PC-9 (cell line): ENCODE data around the gene VWA5B1. TPM values are rescaled to one million over a fixed set of nuclear protein-coding genes. Genes with fewer than 3 reads are reported as not detected.

Source experiments
- BruUV-seq: library from RNA; stranded (reverse); fragments of 400-500 nt; replicated peaks from 2 replicates; lab custom pipeline; 2021; lab: Mats Ljungman, UMichigan
- CTCF ChIA-PET: fragments of 300-600 bp; sonication (Branson Sonifier 250); formaldehyde crosslinking; loops from one replicate; lab custom pipeline; 2022; ENCODE audit warnings: antibody characterized with exemption; lab: Charles Lee
- POLR2A ChIA-PET: fragments of 300-600 bp; sonication (Branson Sonifier 250); formaldehyde crosslinking; loops from one replicate; lab custom pipeline; 2022; ENCODE audit warnings: antibody characterized with exemption; ENCODE audit not compliant: unreplicated experiment; lab: Charles Lee
- DNase-seq, 2 experiments: peaks; one replicate each; pipeline versions ENCODE4 v3.0.0 to v3.0.0-alpha.2; 2015 to 2022; ENCODE audit warnings: mixed read lengths in 1 of 2
- H2AFZ ChIP-seq: fragments of 200-600 bp; sonication (generic); 2 replicates; pipeline ENCODE4 v1.8.1; 2017; ENCODE audit warnings: antibody characterized with exemption
- H3F3A ChIP-seq: fragments of 200-600 bp; sonication (generic); 2 replicates; pipeline ENCODE4 v1.8.1; 2017; ENCODE audit warnings: antibody characterized with exemption, mild to moderate bottlenecking, low read depth; ENCODE audit not compliant: insufficient read depth
- H3K27ac ChIP-seq: fragments of 200-600 bp; sonication (generic); 2 replicates; pipeline ENCODE4 v1.6.1; 2016; ENCODE audit warnings: mixed run types
- H3K27me3 ChIP-seq: fragments of 200-600 bp; sonication (generic); 2 replicates; pipeline ENCODE4 v1.6.1; 2016; ENCODE audit warnings: low read depth, mixed run types; ENCODE audit not compliant: insufficient read depth
- H3K36me3 ChIP-seq: fragments of 200-600 bp; sonication (generic); 2 replicates; pipeline ENCODE4 v1.6.1; 2016; ENCODE audit warnings: low read depth, mixed run types
- H3K4me1 ChIP-seq: fragments of 200-600 bp; sonication (generic); replicated peaks from 2 replicates; pipeline ENCODE4 v1.6.1; 2016; ENCODE audit warnings: mixed run types; ENCODE audit not compliant: insufficient read depth
- H3K4me2 ChIP-seq: fragments of 200-600 bp; sonication (generic); 2 replicates; pipeline ENCODE4 v1.6.1; 2017; ENCODE audit warnings: mixed run types
- H3K4me3 ChIP-seq: fragments of 200-600 bp; sonication (generic); 2 replicates; pipeline ENCODE4 v1.6.1; 2016; ENCODE audit warnings: mixed run types
- H3K79me2 ChIP-seq: fragments of 200-600 bp; sonication (generic); 2 replicates; pipeline ENCODE4 v1.6.1; 2017; ENCODE audit warnings: low read depth, mixed run types
- H3K9me2 ChIP-seq: fragments of 200-600 bp; sonication (generic); 2 replicates; pipeline ENCODE4 v1.8.1; 2017; ENCODE audit warnings: mild to moderate bottlenecking; ENCODE audit not compliant: insufficient read depth
- H3K9me3 ChIP-seq: fragments of 200-600 bp; sonication (generic); 2 replicates; pipeline ENCODE4 v1.8.1; 2016; ENCODE audit warnings: low read depth; ENCODE audit not compliant: insufficient read depth
- H4K20me1 ChIP-seq: fragments of 200-600 bp; sonication (generic); 2 replicates; pipeline ENCODE4 v1.8.1; 2017; ENCODE audit not compliant: insufficient read depth
- EZH2 ChIP-seq: fragments of 200-600 bp; sonication (generic); IDR thresholded peaks from 2 replicates; pipeline ENCODE4 v1.8.0; 2017; ENCODE audit warnings: antibody characterized with exemption, low read depth
- intact Hi-C: fragments of 100-400 bp; cut with micrococcal nuclease; formaldehyde crosslinking; loops from one replicate; pipeline ENCODE4 v1.10.0; 2022; ENCODE audit not compliant: unreplicated experiment
- total RNA-seq: library from RNA; stranded (reverse); gene quantifications from 2 replicates; pipeline ENCODE4 v1.2.3, GENCODE V29; 2021
- TF ChIP-seq, protein P1 (sequence below): fragments of 200-600 bp; sonication (generic); conservative IDR thresholded peaks from 2 replicates; pipeline ENCODE4 v1.6.1; 2017; ENCODE audit warnings: mixed run types, antibody characterized with exemption, mild to moderate bottlenecking, moderate library complexity

Gene VWA5B1
- total RNA-seq, 1 experiment from 2014 or later = not detected

DNA sequence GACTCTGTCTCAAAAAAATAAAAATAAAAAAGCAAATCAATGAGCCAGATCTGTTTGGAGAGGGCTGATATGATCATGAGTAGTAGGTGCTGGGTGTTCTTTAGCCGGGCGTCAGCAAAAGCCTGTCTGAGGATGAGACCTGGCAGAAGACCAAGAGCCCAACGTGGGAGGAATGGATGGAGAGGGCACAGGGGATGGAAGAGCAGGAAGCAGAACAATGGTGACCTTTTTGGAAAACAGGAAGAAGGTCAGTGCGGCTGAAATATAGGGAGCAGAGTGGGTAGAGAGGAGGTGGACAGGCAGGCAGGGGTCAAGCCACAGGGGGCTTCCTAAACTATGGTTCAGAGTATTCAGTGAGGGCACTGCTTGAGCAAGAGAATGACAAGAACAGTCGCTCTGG lies 30.9 kb downstream of the VWA5B1 start:
- no peak overlapping the region for H3K27ac ChIP-seq
- H3K36me3 ChIP-seq = no peaks in the 10 kb centered on the region
- no peaks in the 10 kb centered on the region for H3K27me3 ChIP-seq
- H2AFZ ChIP-seq = no peak overlapping the region
- no TSS peak for BruUV-seq
- H3K4me2 ChIP-seq = no peak overlapping the region
- H4K20me1 ChIP-seq = no peaks in the 10 kb centered on the region
- ChIA-PET CTCF (interaction anchor here (0.7 kb wide), 1 partner anchor 13 kb away, joined by 10 read pairs; no protein-coding TSS in a partner anchor), POLR2A (no interaction called here)
- no peaks in the 10 kb centered on the region for H3K9me3 ChIP-seq
- H3F3A ChIP-seq = no peaks in the 10 kb centered on the region
- DNase-seq = no peak
- H3K4me1 ChIP-seq = no peaks in the 10 kb centered on the region
- H3K9me2 ChIP-seq = no peaks in the 10 kb centered on the region
- H3K79me2 ChIP-seq = no peaks in the 10 kb centered on the region
- intact Hi-C loops = no loop called here
- TF ChIP-seq, protein P1, sequence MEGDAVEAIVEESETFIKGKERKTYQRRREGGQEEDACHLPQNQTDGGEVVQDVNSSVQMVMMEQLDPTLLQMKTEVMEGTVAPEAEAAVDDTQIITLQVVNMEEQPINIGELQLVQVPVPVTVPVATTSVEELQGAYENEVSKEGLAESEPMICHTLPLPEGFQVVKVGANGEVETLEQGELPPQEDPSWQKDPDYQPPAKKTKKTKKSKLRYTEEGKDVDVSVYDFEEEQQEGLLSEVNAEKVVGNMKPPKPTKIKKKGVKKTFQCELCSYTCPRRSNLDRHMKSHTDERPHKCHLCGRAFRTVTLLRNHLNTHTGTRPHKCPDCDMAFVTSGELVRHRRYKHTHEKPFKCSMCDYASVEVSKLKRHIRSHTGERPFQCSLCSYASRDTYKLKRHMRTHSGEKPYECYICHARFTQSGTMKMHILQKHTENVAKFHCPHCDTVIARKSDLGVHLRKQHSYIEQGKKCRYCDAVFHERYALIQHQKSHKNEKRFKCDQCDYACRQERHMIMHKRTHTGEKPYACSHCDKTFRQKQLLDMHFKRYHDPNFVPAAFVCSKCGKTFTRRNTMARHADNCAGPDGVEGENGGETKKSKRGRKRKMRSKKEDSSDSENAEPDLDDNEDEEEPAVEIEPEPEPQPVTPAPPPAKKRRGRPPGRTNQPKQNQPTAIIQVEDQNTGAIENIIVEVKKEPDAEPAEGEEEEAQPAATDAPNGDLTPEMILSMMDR = no peak
- no peak for TF ChIP-seq EZH2
- H3K4me3 ChIP-seq = no peak overlapping the region

DNA sequence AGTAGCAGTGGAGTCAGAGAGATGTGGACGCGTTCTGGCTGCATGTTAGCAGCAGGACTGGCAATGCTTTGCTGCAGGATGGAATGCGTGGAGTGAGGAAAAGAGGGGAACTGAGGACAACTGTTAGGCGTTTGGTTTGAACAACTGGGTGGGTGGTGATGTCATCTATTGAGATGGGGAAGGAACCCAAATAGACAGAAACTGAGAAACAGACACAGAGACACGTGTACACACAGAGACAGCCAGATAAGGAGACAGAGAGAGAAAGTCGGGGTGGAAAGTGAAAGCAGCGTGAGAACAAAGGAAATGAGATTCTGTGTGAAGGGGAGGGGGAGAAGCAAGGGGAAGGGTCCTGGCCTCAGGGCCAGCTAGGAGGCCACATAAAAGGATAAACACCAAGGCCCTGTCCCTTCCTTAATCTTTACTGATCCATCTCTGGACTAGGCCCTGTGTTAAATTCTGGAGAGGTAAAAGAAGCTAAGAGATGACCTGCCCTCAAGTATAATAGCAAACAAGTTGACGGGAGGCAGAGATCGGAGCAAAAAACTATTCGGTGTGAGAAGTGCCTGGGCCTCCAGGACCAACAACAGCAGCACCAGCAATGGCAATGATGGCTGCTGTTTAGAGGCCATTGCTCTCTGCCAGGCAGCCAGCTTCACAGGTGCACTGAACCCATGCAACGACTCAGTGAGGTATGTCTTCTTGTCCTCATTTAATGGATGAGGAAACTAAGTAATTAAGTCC lies 31.6 kb downstream of the VWA5B1 start:
- Histone ChIP-seq H3K27me3 (no peaks in the 10 kb centered on the region), H4K20me1 (no peaks in the 10 kb centered on the region), H3K4me1 (no peaks in the 10 kb centered on the region), H3K4me2 (no peak overlapping the region), H3K79me2 (no peaks in the 10 kb centered on the region), H3K27ac (no peak overlapping the region), H3F3A (no peaks in the 10 kb centered on the region), H3K36me3 (no peaks in the 10 kb centered on the region), H3K9me2 (no peaks in the 10 kb centered on the region), H3K9me3 (no peaks in the 10 kb centered on the region), H3K4me3 (no peak overlapping the region), H2AFZ (no peak overlapping the region)
- ChIA-PET POLR2A (interaction anchor here (0.7 kb wide), 1 partner anchor 164 kb away, joined by 3 read pairs; the partner anchor contains the start of gene CAMK2N1), CTCF (no interaction called here)
- no TSS peak for BruUV-seq
- intact Hi-C loops = no loop called here
- DNase-seq = no peak
- no peak for TF ChIP-seq EZH2
- TF ChIP-seq, protein P1 = no peak

DNA sequence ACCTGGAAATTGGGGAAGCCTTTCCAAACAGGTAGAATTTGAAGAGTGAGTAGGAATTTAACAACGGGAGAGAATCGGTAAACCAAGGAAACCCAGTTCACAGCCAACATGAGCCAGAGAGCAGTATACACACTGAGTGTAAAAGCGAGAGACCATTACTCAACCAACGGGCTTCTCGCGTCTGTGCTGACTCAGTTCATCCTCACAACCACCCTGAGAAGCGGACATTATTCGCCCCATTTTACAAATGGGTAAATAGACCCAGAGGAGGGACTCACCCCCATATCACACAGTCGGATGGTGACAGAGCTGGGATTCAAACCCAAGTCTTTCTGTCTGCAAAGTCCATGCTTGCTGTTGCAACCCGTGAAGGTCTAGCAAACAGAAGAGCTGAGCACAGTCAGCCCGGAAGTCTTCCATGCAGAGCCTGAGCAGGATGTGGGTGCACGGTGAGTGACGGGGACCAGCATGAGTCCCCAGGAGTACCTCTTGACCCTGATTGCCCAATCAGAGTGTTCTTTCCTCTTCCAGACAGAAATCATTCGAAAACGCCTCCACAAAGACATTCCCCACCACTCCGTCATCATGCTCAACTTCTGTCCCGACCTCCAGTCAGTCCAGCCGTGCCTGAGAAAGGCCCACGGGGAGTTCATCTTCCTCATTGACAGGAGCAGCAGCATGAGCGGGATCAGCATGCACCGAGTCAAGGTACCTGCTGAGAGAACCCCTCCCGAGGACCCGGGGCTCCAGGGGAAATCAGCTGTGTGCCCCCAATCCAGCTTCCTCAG lies 32.3 kb downstream of the VWA5B1 start:
- Histone ChIP-seq H4K20me1 (no peaks in the 10 kb centered on the region), H2AFZ (no peak overlapping the region), H3K79me2 (no peaks in the 10 kb centered on the region), H3K27ac (no peak overlapping the region), H3K27me3 (no peaks in the 10 kb centered on the region), H3K4me1 (no peaks in the 10 kb centered on the region), H3K4me2 (no peak overlapping the region), H3F3A (no peaks in the 10 kb centered on the region), H3K36me3 (no peaks in the 10 kb centered on the region), H3K4me3 (no peak overlapping the region), H3K9me2 (no peaks in the 10 kb centered on the region), H3K9me3 (no peaks in the 10 kb centered on the region)
- intact Hi-C loops = no loop called here
- DNase-seq = no peak
- CTCF ChIA-PET = no interaction called here
- TF ChIP-seq, protein P1 = no peak
- TF ChIP-seq EZH2 = no peak
- POLR2A ChIA-PET = interaction anchor here (0.7 kb wide), 2 partner anchors 88 to 163 kb away, joined by 3 to 5 read pairs; partner anchors contain the start of gene CAMK2N1
- no TSS peak for BruUV-seq
